Erythroblast (primary cell): Measurements from ENCODE around the gene LRP11.

Experiments
- GATA1 ChIP-seq: IDR thresholded peaks from 2 replicates; pipeline ENCODE4 v1.6.1; 2011; ENCODE audit warnings: low read depth, mild to moderate bottlenecking, control low read depth, low read length, moderate library complexity
- POLR2A ChIP-seq: IDR thresholded peaks from 2 replicates; pipeline ENCODE4 v1.6.1; 2011; ENCODE audit warnings: mild to moderate bottlenecking, low read length

- TF ChIP-seq POLR2A (no peak), GATA1 (no peak)
Measured at GRCh38 chr6:149771185-149771584, 93.0 kb downstream of the LRP11 start.
